GM12878 (cell line): ENCODE results near the gene ZNF100. TPM values are rescaled to one million over a fixed set of nuclear protein-coding genes. Genes with fewer than 3 reads are reported as not detected.

Experiments
- ATAC-seq: fragments of 200-7000 bp; cut with Tn5 transposase; 3 replicates; pipeline ENCODE4 v1.9.1; 2020; ENCODE audit warnings: mild to moderate bottlenecking, moderate library complexity
- BruUV-seq: library from RNA; stranded (reverse); fragments of 400-500 nt; replicated peaks from 2 replicates; lab custom pipeline; 2021; lab: Mats Ljungman, UMichigan
- CTCF ChIA-PET: fragments of 300-600 bp; sonication (Branson Sonifier 250); formaldehyde crosslinking; extraction: SDS; loops from one replicate; lab custom pipeline; 2021; ENCODE audit warnings: inconsistent platforms; lab: Yijun Ruan, JAX
- POLR2A ChIA-PET: fragments of 350-600 bp; formaldehyde crosslinking; extraction: SDS; loops from one replicate; lab custom pipeline; 2021; ENCODE audit warnings: inconsistent platforms; lab: Charles Lee
- RAD21 ChIA-PET: fragments of 300-600 bp; sonication (Branson Sonifier 250); formaldehyde crosslinking; loops from one replicate; lab custom pipeline; 2023; ENCODE audit warnings: antibody characterized with exemption; ENCODE audit not compliant: unreplicated experiment; lab: Charles Lee
- SMC1A ChIA-PET: fragments of 300-600 bp; sonication (Branson Sonifier 250); formaldehyde crosslinking; loops from one replicate; lab custom pipeline; 2023; ENCODE audit not compliant: unreplicated experiment, uncharacterized antibody; lab: Charles Lee
- DNase-seq: peaks from one replicate; pipeline ENCODE4 v3.0.0-alpha.2; 2011; ENCODE audit warnings: low read depth, low spot score
- FAIRE-seq: peaks from 3 replicates; lab custom pipeline; 2011; peaks lifted over from hg19 to GRCh38; lab: Jason Lieb, UNC
- H2AFZ ChIP-seq: 2 replicates; pipeline ENCODE4 v1.6.0; 2011; ENCODE audit warnings: low read depth, low read length, control low read depth; ENCODE audit not compliant: control insufficient read depth
- H3K27ac ChIP-seq: 2 replicates; pipeline ENCODE4 v1.5.1; 2011; ENCODE audit warnings: control low read depth; ENCODE audit not compliant: control insufficient read depth, insufficient read depth
- H3K27me3 ChIP-seq, 2 experiments: replicated peaks in 1 of 2; 2 replicates each; pipeline versions ENCODE4 v1.6.0 to v1.6.1; 2011; ENCODE audit warnings: low read length in 1 of 2; ENCODE audit not compliant: control insufficient read depth in 2 of 2, insufficient read depth in 2 of 2
- H3K36me3 ChIP-seq, 2 experiments: 2 replicates each; pipeline ENCODE4 v1.5.1; 2011; ENCODE audit warnings: low read length in 1 of 2; ENCODE audit not compliant: control insufficient read depth in 2 of 2, insufficient read depth in 2 of 2
- H3K4me1 ChIP-seq: 2 replicates; pipeline ENCODE4 v1.6.1; 2011; ENCODE audit warnings: mild to moderate bottlenecking, low read length, moderate library complexity, mixed read lengths; ENCODE audit not compliant: control insufficient read depth, insufficient read depth
- H3K4me2 ChIP-seq: 2 replicates; pipeline ENCODE4 v1.6.0; 2011; ENCODE audit warnings: control low read depth; ENCODE audit not compliant: control insufficient read depth, insufficient read depth
- H3K4me3 ChIP-seq: fragments of 200-600 bp; sonication (generic); 2 replicates; pipeline ENCODE4 v1.5.1; 2016
- H3K79me2 ChIP-seq: 2 replicates; pipeline ENCODE4 v1.6.0; 2011; ENCODE audit warnings: low read length; ENCODE audit not compliant: control insufficient read depth, insufficient read depth
- H3K9ac ChIP-seq: 2 replicates; pipeline ENCODE4 v1.8.0; 2011; ENCODE audit warnings: low read length, control low read depth, mixed read lengths; ENCODE audit not compliant: control insufficient read depth, insufficient read depth
- H3K9me3 ChIP-seq: replicated peaks from 3 replicates; pipeline ENCODE4 v1.5.1; 2011; ENCODE audit warnings: mild to moderate bottlenecking, low read length; ENCODE audit not compliant: control insufficient read depth, insufficient read depth
- H4K20me1 ChIP-seq: 2 replicates; pipeline ENCODE4 v1.6.0; 2011; ENCODE audit not compliant: control insufficient read depth, insufficient read depth
- BCLAF1 ChIP-seq: fragments of 450-650 bp; IDR thresholded peaks from 2 replicates; pipeline ENCODE4 v1.6.1; 2017; ENCODE audit warnings: antibody characterized with exemption, mild to moderate bottlenecking, moderate library complexity
- BHLHE40 ChIP-seq, 2 experiments: fragments of 450-650 bp in 1 of 2; IDR thresholded peaks; 2 replicates each; pipeline ENCODE4 v1.6.1; 2011 to 2017; ENCODE audit warnings: low read depth in 2 of 2, borderline replicate concordance in 1 of 2, improper control_type of control experiment in 1 of 2, low read length in 1 of 2, mild to moderate bottlenecking in 1 of 2
- CEBPZ ChIP-seq: fragments of 150-350 bp; IDR thresholded peaks from 2 replicates; pipeline ENCODE4 v1.6.1; 2016; ENCODE audit warnings: low read depth, low read length
- ESRRA ChIP-seq: IDR thresholded peaks from 2 replicates; pipeline ENCODE4 v1.6.1; 2012; ENCODE audit warnings: mild to moderate bottlenecking, low read length, improper control_type of control experiment
- HDAC6 ChIP-seq: fragments of 200-600 bp; sonication (generic); IDR thresholded peaks from one replicate; pipeline ENCODE4 v1.8.0; 2017; ENCODE audit warnings: antibody characterized with exemption; ENCODE audit not compliant: unreplicated experiment
- HDGF ChIP-seq: fragments of 450-650 bp; IDR thresholded peaks from 2 replicates; pipeline ENCODE4 v1.6.1; 2016; ENCODE audit warnings: antibody characterized with exemption
- KLF5 ChIP-seq: fragments of 450-650 bp; IDR thresholded peaks from 2 replicates; pipeline ENCODE4 v1.6.1; 2014; ENCODE audit warnings: mild to moderate bottlenecking; ENCODE audit not compliant: partially characterized antibody
- MTA3 ChIP-seq: IDR thresholded peaks from 2 replicates; pipeline ENCODE4 v1.6.1; 2012; ENCODE audit warnings: low read length, inconsistent platforms, borderline replicate concordance
- PAX5 ChIP-seq: IDR thresholded peaks from 2 replicates; pipeline ENCODE4 v1.6.1; 2011; ENCODE audit warnings: low read depth, low read length, borderline replicate concordance
- RAD21 ChIP-seq: IDR thresholded peaks from 2 replicates; pipeline ENCODE4 v1.6.1; 2011; ENCODE audit warnings: mild to moderate bottlenecking, low read depth, low read length, moderate library complexity; ENCODE audit not compliant: insufficient read depth
- RELB ChIP-seq: fragments of 450-650 bp; IDR thresholded peaks from 2 replicates; pipeline ENCODE4 v1.6.1; 2017; ENCODE audit warnings: low read depth, mild to moderate bottlenecking, moderate library complexity
- TCF12 ChIP-seq: IDR thresholded peaks from 2 replicates; pipeline ENCODE4 v1.6.1; 2011; ENCODE audit warnings: low read depth, mild to moderate bottlenecking, low read length
- ZZZ3 ChIP-seq: IDR thresholded peaks from 2 replicates; pipeline ENCODE4 v1.6.1; 2011; ENCODE audit warnings: low read depth; ENCODE audit not compliant: control insufficient read depth, insufficient read length
- WGBS: methylation state at CpG from one replicate; pipeline ENCODE4 v1.1.6; 2016; ENCODE audit warnings: low lambda C conversion rate; ENCODE audit not compliant: insufficient replicate concordance, insufficient coverage; ENCODE audit errors: missing lambda C conversion rate; 5-methylcytosine and 5-hydroxymethylcytosine counted together
- in situ Hi-C: fragments of 300-500 bp; cut with MboI; formaldehyde crosslinking; loops from 9 replicates; pipeline ENCODE4 v1.14.3; 2018; ENCODE audit warnings: mixed read lengths
- intact Hi-C: fragments of 100-400 bp; cut with micrococcal nuclease; formaldehyde crosslinking; loops from one replicate; pipeline ENCODE4 v1.14.2; 2022; ENCODE audit not compliant: unreplicated experiment
- polyA plus RNA-seq, 11 experiments: library from polyadenylated mRNA; depleted of rRNA in 4 of 11; unstranded in 6 of 11; stranded (reverse) in 5 of 11; fragments of >200 nt; fragmentation: Nextera tagmentation in 4 of 11; fragmentation: Illumina TruSeq in 1 of 11; extraction: Ambion mirVana in 4 of 11; extraction: Trizol in 1 of 11; gene quantifications; 1 replicate in 1 of 11; 2 replicates in 10 of 11; pipeline versions ENCODE4 v1.2.1 to v1.2.3, GENCODE V29; 2011 to 2016; ENCODE audit warnings: inconsistent platforms in 2 of 11, missing spikeins in 2 of 11, low read depth in 1 of 11
- total RNA-seq, 4 experiments: library from RNA; depleted of rRNA in 3 of 4; stranded (reverse); fragments of >200 nt in 3 of 4; fragmentation: Illumina TruSeq in 1 of 4; extraction: Trizol in 1 of 4; gene quantifications; 2 replicates each; pipeline versions ENCODE4 v1.2.1 to v1.2.3, GENCODE V29; 2013 to 2021
- TF ChIP-seq, protein P1 (sequence below): fragments of 450-650 bp; IDR thresholded peaks from 2 replicates; pipeline ENCODE4 v1.6.1; 2018; ENCODE audit warnings: mild to moderate bottlenecking, low read depth, moderate library complexity; ENCODE audit not compliant: partially characterized antibody

Gene ZNF100
- total and polyA plus RNA-seq, 10 of the 15 experiments (the other 5 are each of a cell fraction or from before 2014, with no cell fraction given) = 3.0 to 18.2 (median 9.4) TPM

GRCh38 chr19:21748088-21748487, 19.3 kb downstream of the ZNF100 start:
- Histone ChIP-seq H3K79me2 (no peaks in the 10 kb centered on the region), H3K4me3 (no peak overlapping the region), H3K4me2 (no peak overlapping the region), H3K9ac (no peak overlapping the region), H3K4me1 (no peaks in the 10 kb centered on the region), H2AFZ (no peak overlapping the region), H3K9me3 (peaks cover 4% of the 10 kb centered on the region; the same call in 2 of the 3 replicates), H3K27ac (no peak overlapping the region), H4K20me1 (no peaks in the 10 kb centered on the region), H3K27me3 (no peaks in the 10 kb centered on the region), H3K36me3 (peaks cover 4% of the 10 kb centered on the region in 2 experiments; a peak in 2 of 4 replicates)
- no TSS peak for BruUV-seq
- ATAC-seq (no peak), DNase-seq (no peak), FAIRE-seq (no peak)
- 100% methylated on average over 1 of the region's 1 CpG for WGBS
- RAD21 ChIA-PET = no interaction called here
- CTCF ChIA-PET = no interaction called here
- SMC1A ChIA-PET = no interaction called here
- POLR2A ChIA-PET = no interaction called here
- intact Hi-C loops = no loop called here
- in situ Hi-C loops = no loop called here
- TF ChIP-seq BHLHE40 (IDR thresholded peaks at IDR 0.05; ENCODE audit: borderline replicate concordance in 1 of 2, low read depth in 2 of 2, low read length in 1 of 2) (no peak), HDGF (no peak), RELB (no peak), PAX5 (no peak), KLF5 (no peak), HDAC6 (no peak), MTA3 (no peak), ZZZ3 (no peak), RAD21 (no peak), ESRRA (no peak), BCLAF1 (no peak), TCF12 (no peak), CEBPZ (no peak)
- TF ChIP-seq, protein P1, sequence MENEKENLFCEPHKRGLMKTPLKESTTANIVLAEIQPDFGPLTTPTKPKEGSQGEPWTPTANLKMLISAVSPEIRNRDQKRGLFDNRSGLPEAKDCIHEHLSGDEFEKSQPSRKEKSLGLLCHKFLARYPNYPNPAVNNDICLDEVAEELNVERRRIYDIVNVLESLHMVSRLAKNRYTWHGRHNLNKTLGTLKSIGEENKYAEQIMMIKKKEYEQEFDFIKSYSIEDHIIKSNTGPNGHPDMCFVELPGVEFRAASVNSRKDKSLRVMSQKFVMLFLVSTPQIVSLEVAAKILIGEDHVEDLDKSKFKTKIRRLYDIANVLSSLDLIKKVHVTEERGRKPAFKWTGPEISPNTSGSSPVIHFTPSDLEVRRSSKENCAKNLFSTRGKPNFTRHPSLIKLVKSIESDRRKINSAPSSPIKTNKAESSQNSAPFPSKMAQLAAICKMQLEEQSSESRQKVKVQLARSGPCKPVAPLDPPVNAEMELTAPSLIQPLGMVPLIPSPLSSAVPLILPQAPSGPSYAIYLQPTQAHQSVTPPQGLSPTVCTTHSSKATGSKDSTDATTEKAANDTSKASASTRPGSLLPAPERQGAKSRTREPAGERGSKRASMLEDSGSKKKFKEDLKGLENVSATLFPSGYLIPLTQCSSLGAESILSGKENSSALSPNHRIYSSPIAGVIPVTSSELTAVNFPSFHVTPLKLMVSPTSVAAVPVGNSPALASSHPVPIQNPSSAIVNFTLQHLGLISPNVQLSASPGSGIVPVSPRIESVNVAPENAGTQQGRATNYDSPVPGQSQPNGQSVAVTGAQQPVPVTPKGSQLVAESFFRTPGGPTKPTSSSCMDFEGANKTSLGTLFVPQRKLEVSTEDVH = no peak
